ENCODE measurements around the gene GM2A. TPM values are rescaled to one million over a fixed set of nuclear protein-coding genes. Genes with fewer than 3 reads are reported as not detected.

Gene GM2A
- total RNA-seq, 1 donor from 2014 or later, result 27.1 TPM

GRCh38 chr5:151248651-151249050, 4.3 kb upstream of the GM2A start:
- Mint-ChIP-seq H3K27ac (no peak overlapping the region), H3K4me1 (ENCODE audit: low read depth) (peaks cover 4% of the 10 kb centered on the region), H3K4me3 (ENCODE audit: low read depth) (no peak overlapping the region), H3K27me3 (no peaks in the 10 kb centered on the region), H3K9me3 (ENCODE audit: low read depth) (no peaks in the 10 kb centered on the region), H3K36me3 (ENCODE audit: insufficient read depth) (no peaks in the 10 kb centered on the region)
- no peak for TF ChIP-seq CTCF (IDR thresholded peaks at IDR 0.05; ENCODE audit: unreplicated experiment)
- no peak for DNase-seq (ENCODE audit: low spot score, unreplicated experiment)

GRCh38 chr5:151249281-151249680, 3.7 kb upstream of the GM2A start:
- Mint-ChIP-seq H3K27ac (no peak overlapping the region), H3K4me3 (ENCODE audit: low read depth) (no peak overlapping the region)

GRCh38 chr5:151250346-151251000, 2.5 kb upstream of the GM2A start:
- Mint-ChIP-seq H3K36me3 (ENCODE audit: insufficient read depth) (no peaks in the 10 kb centered on the region), H3K9me3 (ENCODE audit: low read depth) (no peaks in the 10 kb centered on the region), H3K27me3 (no peaks in the 10 kb centered on the region), H3K27ac (no peak overlapping the region), H3K4me3 (ENCODE audit: low read depth) (peak overlapping the region; percentile 18), H3K4me1 (ENCODE audit: low read depth) (peaks cover 8% of the 10 kb centered on the region)
- no peak for DNase-seq (ENCODE audit: low spot score, unreplicated experiment)
- no peak for TF ChIP-seq CTCF (IDR thresholded peaks at IDR 0.05; ENCODE audit: unreplicated experiment)

More at GRCh38 chr5:151249281-151249680, 3.7 kb upstream of the GM2A start:
- DNase-seq (ENCODE audit: low spot score, unreplicated experiment), result no peak
- Mint-ChIP-seq H3K27me3 (no peaks in the 10 kb centered on the region), H3K9me3 (ENCODE audit: low read depth) (no peaks in the 10 kb centered on the region), H3K4me1 (ENCODE audit: low read depth) (peaks cover 8% of the 10 kb centered on the region), H3K36me3 (ENCODE audit: insufficient read depth) (no peaks in the 10 kb centered on the region)
- no peak for TF ChIP-seq CTCF (IDR thresholded peaks at IDR 0.05; ENCODE audit: unreplicated experiment)

- no peak for DNase-seq (ENCODE audit: low spot score, unreplicated experiment)
- TF ChIP-seq CTCF (IDR thresholded peaks at IDR 0.05; ENCODE audit: unreplicated experiment), result no peak
- Mint-ChIP-seq H3K4me1 (ENCODE audit: low read depth) (peaks cover 8% of the 10 kb centered on the region), H3K9me3 (ENCODE audit: low read depth) (no peaks in the 10 kb centered on the region), H3K27ac (peak overlapping the region; percentile 77), H3K27me3 (no peaks in the 10 kb centered on the region), H3K4me3 (ENCODE audit: low read depth) (peak overlapping the region; percentile 18), H3K36me3 (ENCODE audit: insufficient read depth) (no peaks in the 10 kb centered on the region)
Measured at GRCh38 chr5:151251001-151251551, 1.9 kb upstream of the GM2A start.

GRCh38 chr5:151251621-151252020, 1.4 kb upstream of the GM2A start:
- Mint-ChIP-seq H3K27ac (peak overlapping the region; percentile 77), H3K4me1 (ENCODE audit: low read depth) (peaks cover 8% of the 10 kb centered on the region), H3K36me3 (ENCODE audit: insufficient read depth) (no peaks in the 10 kb centered on the region), H3K27me3 (no peaks in the 10 kb centered on the region), H3K9me3 (ENCODE audit: low read depth) (no peaks in the 10 kb centered on the region), H3K4me3 (ENCODE audit: low read depth) (peak overlapping the region; percentile 10)
- DNase-seq (ENCODE audit: low spot score, unreplicated experiment), result no peak
- TF ChIP-seq CTCF (IDR thresholded peaks at IDR 0.05; ENCODE audit: unreplicated experiment), result no peak
